Regular cardiac myocyte (primary cell): Measurements from ENCODE around the gene MAGED4. TPM values are rescaled to one million over a fixed set of nuclear protein-coding genes. Genes with fewer than 3 reads are reported as not detected.

Experiments used
- total RNA-seq: library from RNA; depleted of rRNA; stranded (reverse); fragments of >200 nt; gene quantifications from 2 replicates; pipeline ENCODE4 v1.2.3, GENCODE V29; 2014

The MAGED4 gene
- total RNA-seq, result 18.6 and 42.9 TPM in 2 replicates

GRCh38 chrX:52184440-52185077, at the start of gene MAGED4:
MAGED4 (plus strand) TSS chrX:52184888; CDS start chrX:52185923, 1,035 bp downstream.

Other genes with a start within 250 kb of the MAGED4 start
- gene MAGED4B, start 115.7 kb upstream of the MAGED4 start, total RNA-seq, result 41.2 and 56.0 TPM in 2 replicates
- not detected in 2 replicates for gene XAGE2, start 184.1 kb downstream of the MAGED4 start, total RNA-seq